ENCODE data around the gene FAM163B.

FAM163B gene

GRCh38 chr9:133529874-133530273 is 79.3 kb downstream of the FAM163B start:
- H3K27ac ChIP-seq (ENCODE audit: low read depth, low read length): no peak overlapping the region
- H3K9me3 ChIP-seq (ENCODE audit: control insufficient read depth in 1 of 2, low read length in 2 of 2): no peaks in the 10 kb centered on the region
- H3K4me3 ChIP-seq (ENCODE audit: low read depth in 1 of 2, low read length in 2 of 2): no peak overlapping the region
- H3K36me3 ChIP-seq (ENCODE audit: control insufficient read depth in 1 of 2, insufficient read depth in 2 of 2, low read length in 2 of 2): no peaks in the 10 kb centered on the region
- peaks cover 11 to 25% of the 10 kb centered on the region in 2 donors for H3K27me3 ChIP-seq (ENCODE audit: control insufficient read depth in 1 of 2, insufficient read depth in 2 of 2, low read length in 2 of 2)
- no peak overlapping the region for H3K9ac ChIP-seq (ENCODE audit: low read depth in 1 of 2, low read length in 2 of 2)
- peaks cover 6 to 14% of the 10 kb centered on the region in 2 donors for H3K4me1 ChIP-seq (ENCODE audit: control insufficient read depth in 1 of 2, insufficient read depth in 2 of 2, low read length in 2 of 2)

- Histone ChIP-seq H3K4me3 (ENCODE audit: low read depth in 1 of 2, low read length in 2 of 2) (no peak overlapping the region), H3K9ac (ENCODE audit: low read depth in 1 of 2, low read length in 2 of 2) (no peak overlapping the region), H3K4me1 (ENCODE audit: control insufficient read depth in 1 of 2, insufficient read depth in 2 of 2, low read length in 2 of 2) (peaks cover 6 to 14% of the 10 kb centered on the region in 2 donors), H3K27me3 (ENCODE audit: control insufficient read depth in 1 of 2, insufficient read depth in 2 of 2, low read length in 2 of 2) (peaks cover 11 to 23% of the 10 kb centered on the region in 2 donors), H3K27ac (ENCODE audit: low read depth, low read length) (no peak overlapping the region), H3K36me3 (ENCODE audit: control insufficient read depth in 1 of 2, insufficient read depth in 2 of 2, low read length in 2 of 2) (no peaks in the 10 kb centered on the region), H3K9me3 (ENCODE audit: control insufficient read depth in 1 of 2, low read length in 2 of 2) (no peaks in the 10 kb centered on the region)
Observed at GRCh38 chr9:133529457-133529856, 79.7 kb downstream of the FAM163B start.

- peaks cover 7 to 20% of the 10 kb centered on the region in 2 donors for H3K27me3 ChIP-seq (ENCODE audit: control insufficient read depth in 1 of 2, insufficient read depth in 2 of 2, low read length in 2 of 2)
Observed at GRCh38 chr9:133528876-133529241, 80.3 kb downstream of the FAM163B start.

GRCh38 chr9:133528001-133528875 is 81.0 kb downstream of the FAM163B start:
- no peak overlapping the region for H3K27ac ChIP-seq (ENCODE audit: low read depth, low read length)
- no peak overlapping the region for H3K9ac ChIP-seq (ENCODE audit: low read depth in 1 of 2, low read length in 2 of 2)
- no peak overlapping the region for H3K4me3 ChIP-seq (ENCODE audit: low read depth in 1 of 2, low read length in 2 of 2)

More at GRCh38 chr9:133528876-133529241, 80.3 kb downstream of the FAM163B start:
- Histone ChIP-seq H3K4me3 (ENCODE audit: low read depth in 1 of 2, low read length in 2 of 2) (no peak overlapping the region), H3K9ac (ENCODE audit: low read depth in 1 of 2, low read length in 2 of 2) (no peak overlapping the region), H3K27ac (ENCODE audit: low read depth, low read length) (no peak overlapping the region), H3K9me3 (ENCODE audit: control insufficient read depth in 1 of 2, low read length in 2 of 2) (no peaks in the 10 kb centered on the region), H3K36me3 (ENCODE audit: control insufficient read depth in 1 of 2, insufficient read depth in 2 of 2, low read length in 2 of 2) (no peaks in the 10 kb centered on the region), H3K4me1 (ENCODE audit: control insufficient read depth in 1 of 2, insufficient read depth in 2 of 2, low read length in 2 of 2) (peaks cover 5 to 14% of the 10 kb centered on the region in 2 donors)

GRCh38 chr9:133527444-133527920 is 81.7 kb downstream of the FAM163B start:
- peaks cover 0 to 8% of the 10 kb centered on the region in 2 donors for H3K27me3 ChIP-seq (ENCODE audit: control insufficient read depth in 1 of 2, insufficient read depth in 2 of 2, low read length in 2 of 2)
- H3K4me3 ChIP-seq (ENCODE audit: low read depth in 1 of 2, low read length in 2 of 2): no peak overlapping the region
- H3K9ac ChIP-seq (ENCODE audit: low read depth in 1 of 2, low read length in 2 of 2): no peak overlapping the region

More at GRCh38 chr9:133528001-133528875, 81.0 kb downstream of the FAM163B start:
- Histone ChIP-seq H3K27me3 (ENCODE audit: control insufficient read depth in 1 of 2, insufficient read depth in 2 of 2, low read length in 2 of 2) (peaks cover 1 to 14% of the 10 kb centered on the region in 2 donors), H3K9me3 (ENCODE audit: control insufficient read depth in 1 of 2, low read length in 2 of 2) (no peaks in the 10 kb centered on the region), H3K36me3 (ENCODE audit: control insufficient read depth in 1 of 2, insufficient read depth in 2 of 2, low read length in 2 of 2) (no peaks in the 10 kb centered on the region), H3K4me1 (ENCODE audit: control insufficient read depth in 1 of 2, insufficient read depth in 2 of 2, low read length in 2 of 2) (peaks cover 0 to 14% of the 10 kb centered on the region in 2 donors)

More at GRCh38 chr9:133527444-133527920, 81.7 kb downstream of the FAM163B start:
- H3K27ac ChIP-seq (ENCODE audit: low read depth, low read length): no peak overlapping the region
- peaks cover 4 to 14% of the 10 kb centered on the region in 2 donors for H3K4me1 ChIP-seq (ENCODE audit: control insufficient read depth in 1 of 2, insufficient read depth in 2 of 2, low read length in 2 of 2)
- no peaks in the 10 kb centered on the region for H3K9me3 ChIP-seq (ENCODE audit: control insufficient read depth in 1 of 2, low read length in 2 of 2)
- no peaks in the 10 kb centered on the region for H3K36me3 ChIP-seq (ENCODE audit: control insufficient read depth in 1 of 2, insufficient read depth in 2 of 2, low read length in 2 of 2)
